ENCODE data around the gene CFDP1. TPM values are rescaled to one million over a fixed set of nuclear protein-coding genes. Genes with fewer than 3 reads are reported as not detected.

Gene CFDP1
- total and polyA plus RNA-seq, 2 of the 13 experiments (the other 11 are each of a cell fraction or from before 2014, with no cell fraction given) = 78.6 to 153 TPM

DNA sequence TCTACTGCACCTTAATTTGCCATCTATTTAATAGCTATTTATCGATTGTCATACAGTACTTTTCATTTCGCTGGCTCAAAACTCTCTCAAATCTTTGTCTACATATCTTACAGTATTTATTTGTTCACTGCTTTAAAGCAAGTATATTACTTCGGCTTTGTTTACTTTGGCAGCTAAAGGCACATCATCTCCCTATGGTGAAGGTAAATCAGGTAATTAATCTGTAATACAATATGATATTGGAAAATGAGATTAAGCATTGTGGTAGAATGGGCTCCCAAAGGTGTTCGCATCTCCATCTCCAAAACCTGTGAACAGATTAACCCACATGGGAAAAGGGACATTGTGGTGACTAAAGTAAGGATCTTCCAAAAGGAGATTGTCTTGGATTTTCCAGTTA, 24.7 kb upstream of the CFDP1 start:
- H3K4me2 ChIP-seq (ENCODE audit: low read depth, low read length) = no peak overlapping the region
- no peaks in the 10 kb centered on the region for H3K27me3 ChIP-seq (ENCODE audit: control insufficient read depth in 1 of 2, insufficient read depth in 2 of 2, low read length in 2 of 2)
- peaks cover 34% of the 10 kb centered on the region for H4K20me1 ChIP-seq (ENCODE audit: insufficient read depth, low read length)
- H3K9me3 ChIP-seq (ENCODE audit: low read length) = no peaks in the 10 kb centered on the region
- H3K27ac ChIP-seq (ENCODE audit: extremely low read length, insufficient read depth, low read length) = no peak overlapping the region
- peaks cover 0 to 4% of the 10 kb centered on the region in 2 experiments; a peak in 3 of 5 replicates for H3K36me3 ChIP-seq (replicated peaks in 1 of 2; ENCODE audit: control insufficient read depth in 1 of 2, insufficient read depth in 2 of 2, low read length in 2 of 2)
- H2AFZ ChIP-seq (ENCODE audit: low read length) = no peak overlapping the region
- in situ Hi-C loops (cut with HindIII; ENCODE audit: extremely low pct_ligation_motif_present, low pct_unique_long_range_greater_than_20kb) = no loop called here
- intact Hi-C loops (cut with micrococcal nuclease; ENCODE audit: unreplicated experiment) = no loop called here
- no peak for DNase-seq (ENCODE audit: low spot score)
- POLR2A ChIA-PET = no interaction called here
- no peak overlapping the region for H3K4me3 ChIP-seq (replicated peaks in 1 of 3; ENCODE audit: insufficient read depth in 1 of 3, low read depth in 2 of 3, low read length in 3 of 3)
- no peak overlapping the region for H3K9ac ChIP-seq (ENCODE audit: insufficient read depth, low read depth, low read length)
- TF ChIP-seq ADNP (CRISPR knock-in tag; IDR thresholded peaks at IDR 0.05) = no peak
- no peak for TF ChIP-seq PCBP1 (IDR thresholded peaks at IDR 0.05; ENCODE audit: borderline replicate concordance, low read depth, low read length)
- TF ChIP-seq CEBPG (CRISPR knock-in tag; IDR thresholded peaks at IDR 0.05) = no peak
- TF ChIP-seq NFE2 (CRISPR knock-in tag; IDR thresholded peaks at IDR 0.05) = no peak
- TF ChIP-seq, protein P1, sequence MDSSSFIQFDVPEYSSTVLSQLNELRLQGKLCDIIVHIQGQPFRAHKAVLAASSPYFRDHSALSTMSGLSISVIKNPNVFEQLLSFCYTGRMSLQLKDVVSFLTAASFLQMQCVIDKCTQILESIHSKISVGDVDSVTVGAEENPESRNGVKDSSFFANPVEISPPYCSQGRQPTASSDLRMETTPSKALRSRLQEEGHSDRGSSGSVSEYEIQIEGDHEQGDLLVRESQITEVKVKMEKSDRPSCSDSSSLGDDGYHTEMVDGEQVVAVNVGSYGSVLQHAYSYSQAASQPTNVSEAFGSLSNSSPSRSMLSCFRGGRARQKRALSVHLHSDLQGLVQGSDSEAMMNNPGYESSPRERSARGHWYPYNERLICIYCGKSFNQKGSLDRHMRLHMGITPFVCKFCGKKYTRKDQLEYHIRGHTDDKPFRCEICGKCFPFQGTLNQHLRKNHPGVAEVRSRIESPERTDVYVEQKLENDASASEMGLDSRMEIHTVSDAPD (CRISPR knock-in tag; IDR thresholded peaks at IDR 0.05) = no peak
- TF ChIP-seq, protein P2, sequence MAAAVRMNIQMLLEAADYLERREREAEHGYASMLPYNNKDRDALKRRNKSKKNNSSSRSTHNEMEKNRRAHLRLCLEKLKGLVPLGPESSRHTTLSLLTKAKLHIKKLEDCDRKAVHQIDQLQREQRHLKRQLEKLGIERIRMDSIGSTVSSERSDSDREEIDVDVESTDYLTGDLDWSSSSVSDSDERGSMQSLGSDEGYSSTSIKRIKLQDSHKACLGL (CRISPR knock-in tag; IDR thresholded peaks at IDR 0.05) = no peak
- TF ChIP-seq ZNF292 (CRISPR knock-in tag; IDR thresholded peaks at IDR 0.05; ENCODE audit: borderline replicate concordance, low read depth) = no peak
- TF ChIP-seq, protein P3, sequence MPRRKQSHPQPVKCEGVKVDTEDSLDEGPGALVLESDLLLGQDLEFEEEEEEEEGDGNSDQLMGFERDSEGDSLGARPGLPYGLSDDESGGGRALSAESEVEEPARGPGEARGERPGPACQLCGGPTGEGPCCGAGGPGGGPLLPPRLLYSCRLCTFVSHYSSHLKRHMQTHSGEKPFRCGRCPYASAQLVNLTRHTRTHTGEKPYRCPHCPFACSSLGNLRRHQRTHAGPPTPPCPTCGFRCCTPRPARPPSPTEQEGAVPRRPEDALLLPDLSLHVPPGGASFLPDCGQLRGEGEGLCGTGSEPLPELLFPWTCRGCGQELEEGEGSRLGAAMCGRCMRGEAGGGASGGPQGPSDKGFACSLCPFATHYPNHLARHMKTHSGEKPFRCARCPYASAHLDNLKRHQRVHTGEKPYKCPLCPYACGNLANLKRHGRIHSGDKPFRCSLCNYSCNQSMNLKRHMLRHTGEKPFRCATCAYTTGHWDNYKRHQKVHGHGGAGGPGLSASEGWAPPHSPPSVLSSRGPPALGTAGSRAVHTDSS (CRISPR knock-in tag; conservative IDR thresholded peaks at IDR 0.05) = no peak
- peaks cover 83% of the 10 kb centered on the region for H3K79me2 ChIP-seq (ENCODE audit: insufficient read depth, low read length)
- 94% methylated on average over 4 of the region's 4 CpGs for WGBS (ENCODE audit: low lambda C conversion rate)
- FAIRE-seq = no peak
- H3K4me1 ChIP-seq (ENCODE audit: insufficient read depth, low read length) = peaks cover 54% of the 10 kb centered on the region
- no TSS peak for BruUV-seq (replicated peaks)
- CTCF ChIA-PET (ENCODE audit: low intra/inter-chr PET ratio, low total read pairs) = no interaction called here
- ATAC-seq = no peak

All from HepG2 (cell line).